ENCODE data around the gene SRP72. TPM values are rescaled to one million over a fixed set of nuclear protein-coding genes. Genes with fewer than 3 reads are reported as not detected.

Gene SRP72
- total RNA-seq, 1 experiment from 2014 or later = 146 TPM

GRCh38 chr4:56450342-56450741 lies 17.1 kb upstream of the SRP72 start:
- intact Hi-C loops (cut with micrococcal nuclease) = no loop called here

GRCh38 chr4:56460085-56460484 lies 7.3 kb upstream of the SRP72 start:
- peaks cover 77% of the 10 kb centered on the region for H3K79me2 ChIP-seq (ENCODE audit: insufficient read depth, low read length)
- H3K36me3 ChIP-seq (ENCODE audit: control insufficient read depth in 1 of 2, insufficient read depth in 2 of 2, low read length in 2 of 2) = peaks cover 35 to 71% of the 10 kb centered on the region in 2 experiments
- ATAC-seq (no peak), DNase-seq (ENCODE audit: low read depth, low spot score) (no peak)
- peaks cover 0 to 3% of the 10 kb centered on the region in 2 experiments; a peak in 2 of 4 replicates for H3K4me1 ChIP-seq (ENCODE audit: control insufficient read depth in 1 of 2, insufficient read depth in 2 of 2, low read length in 2 of 2)
- H3K4me2 ChIP-seq (ENCODE audit: low read length) = no peak overlapping the region
- intact Hi-C loops (cut with micrococcal nuclease) = no loop called here
- no peaks in the 10 kb centered on the region for H3K9me3 ChIP-seq (ENCODE audit: control insufficient read depth in 1 of 2, insufficient read depth in 1 of 2, low read depth in 1 of 2, low read length in 2 of 2)
- peaks cover 3% of the 10 kb centered on the region; the same call in 1 of the 2 replicates for H4K20me1 ChIP-seq (ENCODE audit: insufficient read depth)
- no peak overlapping the region for H2AFZ ChIP-seq (ENCODE audit: low read depth, low read length, poor library complexity, severe bottlenecking)
- no peaks in the 10 kb centered on the region for H3K27me3 ChIP-seq (ENCODE audit: insufficient read depth, low read length)
- TF ChIP-seq SRF (IDR thresholded peaks at IDR 0.05; ENCODE audit: low read depth) (no peak), POLR2A (IDR thresholded peaks at IDR 0.05; ENCODE audit: borderline replicate concordance, extremely low read depth, insufficient read depth, insufficient read length) (no peak), TCF7L2 (IDR thresholded peaks at IDR 0.05; ENCODE audit: borderline replicate concordance, extremely low read depth, insufficient read depth, insufficient read length) (no peak), CBX3 (IDR thresholded peaks at IDR 0.05; ENCODE audit: low read depth) (no peak), POLR2AphosphoS5 (IDR thresholded peaks at IDR 0.05; ENCODE audit: low read depth, low read length) (no peak), REST (IDR thresholded peaks at IDR 0.05; ENCODE audit: low read depth) (no peak), SP1 (IDR thresholded peaks at IDR 0.05; ENCODE audit: low read depth) (no peak), EZH2 (IDR thresholded peaks at IDR 0.05) (no peak), RAD21 (IDR thresholded peaks at IDR 0.05; ENCODE audit: low read depth) (no peak)
- H3K9ac ChIP-seq (ENCODE audit: low read length) = no peak overlapping the region
- no peaks in the 10 kb centered on the region for H3K9me2 ChIP-seq (ENCODE audit: insufficient read depth)
- CTCF ChIA-PET = interaction anchor here (1.7 kb wide), 1 partner anchor 340 kb away, joined by 3 read pairs; no protein-coding TSS in a partner anchor
- H3K27ac ChIP-seq (ENCODE audit: low read depth, low read length) = no peak overlapping the region
- no peak overlapping the region for H3K4me3 ChIP-seq (replicated peaks in 1 of 2; ENCODE audit: low read depth in 1 of 2, low read length in 2 of 2)
- POLR2A ChIA-PET = no interaction called here
- BruUV-seq (replicated peaks) = no TSS peak
- RAD21 ChIA-PET (ENCODE audit: low non-redundant PET in 1 of 2, low total read pairs in 2 of 2, uncharacterized antibody in 2 of 2, unreplicated experiment in 2 of 2) = no interaction called here

More at GRCh38 chr4:56450342-56450741, 17.1 kb upstream of the SRP72 start:
- Histone ChIP-seq H3K27ac (ENCODE audit: low read depth, low read length) (no peak overlapping the region), H3K4me2 (ENCODE audit: low read length) (no peak overlapping the region), H3K27me3 (ENCODE audit: insufficient read depth, low read length) (no peaks in the 10 kb centered on the region), H3K4me1 (ENCODE audit: control insufficient read depth in 1 of 2, insufficient read depth in 2 of 2, low read length in 2 of 2) (no peaks in the 10 kb centered on the region), H2AFZ (ENCODE audit: low read depth, low read length, poor library complexity, severe bottlenecking) (no peak overlapping the region), H3K9me2 (ENCODE audit: insufficient read depth) (no peaks in the 10 kb centered on the region), H3K36me3 (ENCODE audit: control insufficient read depth in 1 of 2, insufficient read depth in 2 of 2, low read length in 2 of 2) (peaks cover 54 to 71% of the 10 kb centered on the region in 2 experiments), H3K9ac (ENCODE audit: low read length) (no peak overlapping the region), H3K9me3 (ENCODE audit: control insufficient read depth in 1 of 2, insufficient read depth in 1 of 2, low read depth in 1 of 2, low read length in 2 of 2) (no peaks in the 10 kb centered on the region), H4K20me1 (ENCODE audit: insufficient read depth) (peaks cover 24% of the 10 kb centered on the region), H3K79me2 (ENCODE audit: insufficient read depth, low read length) (peaks cover 91% of the 10 kb centered on the region), H3K4me3 (replicated peaks in 1 of 2; ENCODE audit: low read depth in 1 of 2, low read length in 2 of 2) (no peak overlapping the region)
- ChIA-PET RAD21 (ENCODE audit: low non-redundant PET in 1 of 2, low total read pairs in 2 of 2, uncharacterized antibody in 2 of 2, unreplicated experiment in 2 of 2) (interaction anchor here in 1 of 2 experiments (0.7 kb wide), 1 partner anchor 20 kb away, joined by 3 read pairs; no protein-coding TSS in a partner anchor), CTCF (no interaction called here), POLR2A (no interaction called here)
- ATAC-seq (no peak), DNase-seq (ENCODE audit: low read depth, low spot score) (no peak)
- BruUV-seq (replicated peaks) = no TSS peak
- no peak for TF ChIP-seq CEBPB (IDR thresholded peaks at IDR 0.05; ENCODE audit: low read depth)
- no peak for TF ChIP-seq POLR2AphosphoS5 (IDR thresholded peaks at IDR 0.05; ENCODE audit: low read depth, low read length)
- TF ChIP-seq YY1 (IDR thresholded peaks at IDR 0.05; ENCODE audit: extremely low read depth, insufficient replicate concordance, low read depth, low read length) = no peak
- no peak for TF ChIP-seq ZNF274 (IDR thresholded peaks at IDR 0.05; ENCODE audit: low read depth, low read length)
